AG04449 (cell line): ENCODE data around the gene POC1B.

Experiments used
- CTCF ChIA-PET: fragments of 350-600 bp; formaldehyde crosslinking; extraction: SDS; loops from one replicate; lab custom pipeline; 2021; ENCODE audit warnings: antibody characterized with exemption; lab: Yijun Ruan, JAX
- POLR2A ChIA-PET: fragments of 400-600, 350-600 bp; formaldehyde crosslinking; extraction: SDS; loops from one replicate; lab custom pipeline; 2020; ENCODE audit warnings: antibody characterized with exemption, inconsistent platforms; lab: Yijun Ruan, JAX
- DNase-seq: peaks from one replicate; pipeline ENCODE4 v3.0.0-alpha.2; 2010; ENCODE audit warnings: low read depth, low spot score
- H3K4me3 ChIP-seq: 2 replicates; pipeline ENCODE4 v1.5.1; 2011; ENCODE audit warnings: low read depth, mild to moderate bottlenecking, control low read depth, low read length
- TF ChIP-seq, protein P1 (sequence below): IDR thresholded peaks from one replicate; pipeline ENCODE4 v1.5.1; 2011; ENCODE audit warnings: mild to moderate bottlenecking, moderate library complexity, low read length, control low read depth, inconsistent platforms; ENCODE audit not compliant: insufficient read depth; ENCODE audit errors: missing control alignments

The POC1B gene

DNA sequence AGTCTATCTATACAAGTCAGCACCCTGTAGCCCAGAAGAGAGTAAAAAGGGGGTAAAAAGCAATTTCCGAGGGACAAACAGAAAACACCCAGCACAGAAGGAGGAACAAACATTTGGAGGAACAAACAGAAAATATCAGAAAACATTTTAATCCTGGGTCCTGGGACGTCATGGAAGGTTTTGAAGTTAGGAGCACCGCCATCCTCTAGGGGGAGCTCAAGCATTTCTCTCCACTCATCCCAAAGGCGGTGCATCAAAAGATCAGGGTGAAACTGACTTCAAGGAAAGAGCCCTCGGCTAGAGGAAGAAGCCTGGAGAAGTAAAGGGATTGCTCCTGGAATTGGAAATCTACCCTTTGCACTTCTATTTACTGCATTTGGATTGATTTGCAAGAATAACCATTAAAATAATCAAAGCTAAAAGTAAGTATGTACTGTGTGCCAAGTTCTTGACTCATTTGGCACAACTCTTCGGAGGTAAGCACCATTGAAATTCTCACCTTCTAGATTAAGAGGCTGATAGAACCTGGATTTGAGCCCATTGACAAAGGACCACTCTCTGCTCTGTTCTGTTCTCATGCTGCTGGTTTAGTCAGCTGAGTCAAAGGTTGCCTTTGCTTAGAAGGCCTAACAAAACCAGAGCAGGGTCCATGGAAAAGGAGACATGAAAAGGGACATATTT, 17.2 kb upstream of the POC1B start:
- no peak for DNase-seq
- ChIA-PET CTCF (interaction anchor here (0.5 to 5.1 kb wide), 34 partner anchors 9 to 1398 kb away, joined by 3 to 65 read pairs (median 4); partner anchors contain the start of gene ATP2B1), POLR2A (no interaction called here)
- H3K4me3 ChIP-seq = no peak overlapping the region
- TF ChIP-seq, protein P1, sequence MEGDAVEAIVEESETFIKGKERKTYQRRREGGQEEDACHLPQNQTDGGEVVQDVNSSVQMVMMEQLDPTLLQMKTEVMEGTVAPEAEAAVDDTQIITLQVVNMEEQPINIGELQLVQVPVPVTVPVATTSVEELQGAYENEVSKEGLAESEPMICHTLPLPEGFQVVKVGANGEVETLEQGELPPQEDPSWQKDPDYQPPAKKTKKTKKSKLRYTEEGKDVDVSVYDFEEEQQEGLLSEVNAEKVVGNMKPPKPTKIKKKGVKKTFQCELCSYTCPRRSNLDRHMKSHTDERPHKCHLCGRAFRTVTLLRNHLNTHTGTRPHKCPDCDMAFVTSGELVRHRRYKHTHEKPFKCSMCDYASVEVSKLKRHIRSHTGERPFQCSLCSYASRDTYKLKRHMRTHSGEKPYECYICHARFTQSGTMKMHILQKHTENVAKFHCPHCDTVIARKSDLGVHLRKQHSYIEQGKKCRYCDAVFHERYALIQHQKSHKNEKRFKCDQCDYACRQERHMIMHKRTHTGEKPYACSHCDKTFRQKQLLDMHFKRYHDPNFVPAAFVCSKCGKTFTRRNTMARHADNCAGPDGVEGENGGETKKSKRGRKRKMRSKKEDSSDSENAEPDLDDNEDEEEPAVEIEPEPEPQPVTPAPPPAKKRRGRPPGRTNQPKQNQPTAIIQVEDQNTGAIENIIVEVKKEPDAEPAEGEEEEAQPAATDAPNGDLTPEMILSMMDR = peak; percentile 77

DNA sequence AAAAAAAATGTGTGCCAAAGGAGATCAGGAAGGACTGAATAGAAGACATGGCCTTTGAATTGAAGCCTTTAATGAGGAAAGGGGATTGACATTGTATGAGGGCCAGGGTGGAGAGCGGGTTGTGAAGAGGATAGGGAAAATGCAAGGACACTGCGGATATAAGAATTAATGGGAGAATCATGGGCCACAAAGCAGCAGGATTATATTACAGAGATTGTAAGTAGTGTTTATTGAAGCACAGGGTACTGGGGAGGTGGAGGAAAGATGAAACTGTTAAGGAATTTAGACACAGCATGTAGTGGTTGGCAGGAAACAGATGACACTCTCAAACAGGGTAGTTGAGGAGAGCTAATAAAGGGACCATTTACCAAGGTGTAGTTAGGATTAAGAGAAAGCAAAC, 16.4 kb upstream of the POC1B start:
- ChIA-PET CTCF (interaction anchor here (0.9 to 5.1 kb wide), 15 partner anchors 10 to 1399 kb away, joined by 3 to 65 read pairs (median 5); no protein-coding TSS in a partner anchor), POLR2A (no interaction called here)
- no peak overlapping the region for H3K4me3 ChIP-seq
- DNase-seq = no peak
- TF ChIP-seq, protein P1 = no peak

DNA sequence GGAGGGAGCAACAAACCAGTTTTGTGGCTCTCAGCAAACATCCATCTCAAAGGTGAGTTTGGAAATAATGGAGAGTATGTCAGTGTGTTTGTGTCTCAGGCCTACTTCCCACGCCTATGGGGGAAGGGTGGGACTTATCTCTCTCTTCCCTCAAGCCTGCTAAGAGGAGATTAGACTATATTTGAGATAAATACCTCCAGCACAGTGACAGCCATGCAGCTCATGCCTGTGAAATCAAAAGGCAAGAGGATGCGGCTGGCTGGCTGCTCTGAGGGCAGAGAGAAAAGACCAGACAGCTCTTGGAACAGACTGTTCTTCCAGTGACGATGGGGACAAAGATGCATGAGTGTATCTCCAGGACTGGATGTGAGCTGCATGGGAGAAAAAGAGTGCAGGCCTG, 14.7 kb upstream of the POC1B start:
- no peak for DNase-seq
- TF ChIP-seq, protein P1 = no peak
- ChIA-PET POLR2A (no interaction called here), CTCF (interaction anchor here (1.3 to 2.2 kb wide), 2 partner anchors 70 to 1367 kb away, joined by 3 to 9 read pairs; no protein-coding TSS in a partner anchor)
- H3K4me3 ChIP-seq = no peak overlapping the region

DNA sequence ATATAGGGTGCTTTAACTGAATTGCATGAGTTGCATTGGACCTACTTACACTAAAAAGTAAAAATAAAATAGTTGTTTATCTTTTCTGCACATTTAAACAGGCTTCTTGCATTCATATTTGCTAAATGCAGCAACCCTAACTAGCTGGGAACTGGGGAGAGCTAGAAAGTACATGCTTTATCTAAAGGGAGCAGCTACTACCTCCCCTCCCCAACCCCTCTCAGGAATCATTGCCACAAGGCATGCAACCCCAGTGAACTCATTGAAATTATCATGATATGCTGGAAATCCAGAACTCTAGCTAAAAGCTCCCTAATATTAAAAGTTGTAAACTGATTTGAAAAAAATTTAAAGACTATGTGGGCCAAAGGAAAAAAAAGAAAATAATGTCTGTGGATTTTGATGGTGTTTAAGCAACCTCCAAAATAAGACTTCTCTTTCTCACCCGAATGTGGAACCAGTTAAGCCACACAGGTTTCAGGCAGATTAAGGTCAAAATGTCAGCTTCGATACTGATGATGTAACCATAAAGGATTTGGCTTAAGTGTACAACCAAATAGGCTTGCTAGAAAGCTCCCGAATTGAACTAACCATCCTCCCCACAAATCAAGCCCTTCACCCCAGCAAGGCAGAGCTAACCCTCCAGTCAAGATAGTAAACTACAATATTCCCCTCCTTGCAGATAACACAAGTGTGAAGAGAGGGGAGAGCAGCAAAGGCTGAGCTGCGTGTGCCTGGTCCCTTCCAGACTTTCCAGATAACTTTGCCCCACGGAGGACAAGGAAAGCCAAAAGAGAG, 13.8 kb upstream of the POC1B start:
- no peak for DNase-seq
- TF ChIP-seq, protein P1 = no peak
- ChIA-PET POLR2A (interaction anchor here (0.7 kb wide), 1 partner anchor 467 kb away, joined by 3 read pairs; no protein-coding TSS in a partner anchor), CTCF (interaction anchor here (0.8 to 2.2 kb wide), 5 partner anchors 9 to 1368 kb away, joined by 3 to 9 read pairs (median 8); no protein-coding TSS in a partner anchor)
- H3K4me3 ChIP-seq = no peak overlapping the region

DNA sequence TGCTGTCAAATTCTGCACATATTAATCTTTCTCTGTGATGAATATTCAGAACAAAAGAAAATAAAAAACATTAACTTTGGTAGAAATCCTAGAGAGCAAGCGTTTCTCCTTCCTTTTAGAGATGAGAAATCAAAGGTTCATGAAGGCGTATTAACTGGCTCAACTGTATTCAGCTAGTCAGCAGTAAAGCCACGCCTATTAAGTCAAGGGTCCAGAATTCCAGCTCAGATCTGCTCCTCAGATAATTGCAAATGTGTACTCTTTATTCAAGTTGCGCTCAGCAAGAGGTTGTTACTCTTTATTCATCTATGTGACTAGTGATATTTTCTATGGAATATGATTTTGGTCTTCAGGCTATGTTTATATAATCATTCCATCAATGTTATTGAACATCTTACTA, 13.1 kb upstream of the POC1B start:
- DNase-seq = no peak
- TF ChIP-seq, protein P1 = no peak
- POLR2A ChIA-PET = interaction anchor here (0.7 kb wide), 1 partner anchor 468 kb away, joined by 3 read pairs; no protein-coding TSS in a partner anchor
- CTCF ChIA-PET = interaction anchor here (0.7 to 1.9 kb wide), 4 partner anchors 8 to 564 kb away, joined by 3 to 9 read pairs (median 6); no protein-coding TSS in a partner anchor
- H3K4me3 ChIP-seq = no peak overlapping the region

DNA sequence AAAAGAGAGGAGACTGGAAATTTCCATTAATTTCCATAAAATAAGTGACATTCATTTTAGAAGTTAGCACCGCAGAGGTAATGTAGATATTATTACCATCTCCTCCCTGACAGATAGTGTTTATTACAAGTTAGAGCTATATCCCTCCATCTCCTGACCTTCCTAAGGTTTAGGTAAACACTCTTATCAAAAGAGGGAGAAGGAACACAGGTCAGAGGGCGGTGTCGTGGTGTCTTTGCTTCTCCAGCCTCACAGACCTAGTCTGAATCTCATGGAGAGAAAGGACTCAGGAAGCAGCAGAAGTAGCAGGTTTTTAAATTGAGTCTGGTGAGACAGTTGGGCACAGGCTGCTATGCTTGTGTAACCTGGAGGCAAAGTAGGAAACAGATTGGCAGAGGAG, 11.5 kb upstream of the POC1B start:
- no peak for DNase-seq
- ChIA-PET CTCF (interaction anchor here (1.0 kb wide), 1 partner anchor 1403 kb away, joined by 4 read pairs; no protein-coding TSS in a partner anchor), POLR2A (interaction anchor here (0.6 kb wide), 1 partner anchor 77 kb away, joined by 3 read pairs; no protein-coding TSS in a partner anchor)
- TF ChIP-seq, protein P1 = no peak
- no peak overlapping the region for H3K4me3 ChIP-seq
